Activated CD8-positive, alpha-beta memory T cell treated with anti-CD3 and anti-CD28 coated beads for 24 hours (primary cell): ENCODE results near the gene TMPRSS15.

Source experiments
- DNase-seq: peaks from one replicate; pipeline ENCODE4 v3.0.0-alpha.2; 2020

The TMPRSS15 gene

GRCh38 chr21:18235545-18235944 lies 168.0 kb downstream of the TMPRSS15 start:
- no peak for DNase-seq

GRCh38 chr21:18228060-18228739 lies 175.4 kb downstream of the TMPRSS15 start:
- DNase-seq: no peak

GRCh38 chr21:18222346-18222745 lies 181.2 kb downstream of the TMPRSS15 start:
- DNase-seq: no peak

- no peak for DNase-seq
These were observed 183.1 kb downstream of the TMPRSS15 start for GRCh38 chr21:18220498-18220897.
